Measurements from ENCODE around the gene FAM169A.
A peak's percentile ranks its signal among the peaks of the same experiment; 100 is the strongest.
"Not testable (repeated sequence)": the region's sequence is repeated elsewhere in the genome, so short reads cannot be mapped to it uniquely, and the experiment has no call there.

Gene FAM169A

GRCh38 chr5:74869414-74869813, 3.2 kb upstream of the FAM169A start:
- H3K4me1 ChIP-seq (ENCODE audit: control insufficient read depth in 2 of 2, insufficient read depth in 2 of 2, low read length in 2 of 2); H3K27ac ChIP-seq (ENCODE audit: low read depth in 2 of 2, low read length in 2 of 2); H3K36me3 ChIP-seq (ENCODE audit: control insufficient read depth in 2 of 2, insufficient read depth in 2 of 2, low read length in 2 of 2); H3K9me3 ChIP-seq (ENCODE audit: control insufficient read depth in 2 of 2, low read length in 2 of 2); H3K9ac ChIP-seq (ENCODE audit: low read depth in 1 of 2, low read length in 2 of 2); H3K4me3 ChIP-seq (ENCODE audit: low read length in 2 of 2): not testable (repeated sequence)
- H3K27me3 ChIP-seq (ENCODE audit: control insufficient read depth in 2 of 2, insufficient read depth in 2 of 2, low read length in 2 of 2), result peaks cover 0 to 11% of the 10 kb centered on the region in 2 donors

DNA sequence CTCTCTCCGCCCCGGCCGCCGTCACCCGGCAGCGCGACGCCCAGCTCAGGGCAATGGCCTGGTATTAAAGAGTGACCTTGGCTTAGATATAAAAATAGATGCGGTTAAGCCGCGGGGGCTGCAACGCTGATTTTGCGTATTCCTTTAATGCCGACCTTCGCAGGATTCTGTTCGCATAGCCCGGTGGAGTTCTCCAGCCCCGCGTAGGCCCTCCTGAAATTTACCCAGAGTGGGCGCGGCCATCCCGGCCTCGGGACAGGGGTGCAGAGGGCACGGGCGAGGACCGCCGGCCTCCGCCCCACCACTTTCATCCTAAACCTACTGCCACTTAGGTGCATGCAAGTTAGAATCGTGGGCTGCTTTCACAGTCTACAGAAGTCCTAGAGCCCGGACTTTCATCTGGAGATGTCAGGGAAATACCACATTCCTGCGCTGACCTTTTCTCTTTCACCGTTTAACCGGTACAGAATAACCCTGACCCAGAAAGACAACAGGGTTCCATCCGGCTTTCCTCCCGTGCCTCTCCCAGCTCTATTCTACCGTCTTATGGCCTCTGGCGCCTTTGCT, 492 bp upstream of the FAM169A start:
- Histone ChIP-seq H3K4me1 (ENCODE audit: control insufficient read depth in 2 of 2, insufficient read depth in 2 of 2, low read length in 2 of 2) (peaks cover 3 to 4% of the 10 kb centered on the region in 2 donors), H3K27me3 (ENCODE audit: control insufficient read depth in 2 of 2, insufficient read depth in 2 of 2, low read length in 2 of 2) (peaks cover 0 to 14% of the 10 kb centered on the region in 2 donors), H3K9ac (ENCODE audit: low read depth in 1 of 2, low read length in 2 of 2) (peak overlapping the region in 1 of 2 donors; percentile 70), H3K9me3 (ENCODE audit: control insufficient read depth in 2 of 2, low read length in 2 of 2) (no peaks in the 10 kb centered on the region), H3K36me3 (ENCODE audit: control insufficient read depth in 2 of 2, insufficient read depth in 2 of 2, low read length in 2 of 2) (no peaks in the 10 kb centered on the region), H3K27ac (ENCODE audit: low read depth in 2 of 2, low read length in 2 of 2) (no peak overlapping the region), H3K4me3 (ENCODE audit: low read length in 2 of 2) (peak overlapping the region; percentile 61 to 82)

DNA sequence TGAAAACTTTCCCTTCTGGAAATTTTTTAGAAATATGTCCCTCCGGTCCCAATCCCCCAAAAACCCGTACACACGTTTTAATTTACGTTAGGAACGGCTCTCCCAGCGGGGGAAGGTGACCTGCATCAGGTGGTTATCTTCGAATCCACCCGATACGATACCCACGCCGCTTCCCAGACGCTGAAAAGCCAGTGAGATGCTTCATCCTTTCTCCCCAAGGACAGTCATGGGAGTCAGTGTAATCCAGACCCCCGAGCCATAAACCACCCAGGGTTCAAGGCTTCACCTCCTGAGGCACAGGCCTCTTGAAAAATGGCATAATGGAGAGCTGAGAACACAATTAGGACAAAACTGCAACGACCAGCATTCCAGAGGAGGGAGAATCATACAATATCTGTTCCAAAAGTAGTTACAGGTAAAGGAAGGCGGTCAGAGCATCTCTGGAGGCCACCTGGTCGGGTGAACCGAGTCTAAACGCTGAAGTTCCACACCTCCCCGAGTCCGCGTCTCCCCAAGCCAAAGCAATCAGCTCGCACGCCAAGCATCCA, 857 bp downstream of the FAM169A start:
- Histone ChIP-seq H3K27ac (ENCODE audit: low read depth in 2 of 2, low read length in 2 of 2) (no peak overlapping the region), H3K27me3 (ENCODE audit: control insufficient read depth in 2 of 2, insufficient read depth in 2 of 2, low read length in 2 of 2) (peaks cover 0 to 14% of the 10 kb centered on the region in 2 donors), H3K9ac (ENCODE audit: low read depth in 1 of 2, low read length in 2 of 2) (peak overlapping the region in 1 of 2 donors; percentile 70), H3K9me3 (ENCODE audit: control insufficient read depth in 2 of 2, low read length in 2 of 2) (no peaks in the 10 kb centered on the region), H3K4me1 (ENCODE audit: control insufficient read depth in 2 of 2, insufficient read depth in 2 of 2, low read length in 2 of 2) (peaks cover 3 to 4% of the 10 kb centered on the region in 2 donors), H3K4me3 (ENCODE audit: low read length in 2 of 2) (peak overlapping the region; percentile 61 to 82), H3K36me3 (ENCODE audit: control insufficient read depth in 2 of 2, insufficient read depth in 2 of 2, low read length in 2 of 2) (no peaks in the 10 kb centered on the region)

- H3K36me3 ChIP-seq (ENCODE audit: control insufficient read depth in 2 of 2, insufficient read depth in 2 of 2, low read length in 2 of 2), result no peaks in the 10 kb centered on the region
- peak overlapping the region in 1 of 2 donors; percentile 82 for H3K4me3 ChIP-seq (ENCODE audit: low read length in 2 of 2)
- H3K9me3 ChIP-seq (ENCODE audit: control insufficient read depth in 2 of 2, low read length in 2 of 2), result no peaks in the 10 kb centered on the region
- H3K27me3 ChIP-seq (ENCODE audit: control insufficient read depth in 2 of 2, insufficient read depth in 2 of 2, low read length in 2 of 2), result peaks cover 0 to 14% of the 10 kb centered on the region in 2 donors
- H3K27ac ChIP-seq (ENCODE audit: low read depth in 2 of 2, low read length in 2 of 2), result no peak overlapping the region
- peaks cover 3 to 4% of the 10 kb centered on the region in 2 donors for H3K4me1 ChIP-seq (ENCODE audit: control insufficient read depth in 2 of 2, insufficient read depth in 2 of 2, low read length in 2 of 2)
- H3K9ac ChIP-seq (ENCODE audit: low read depth in 1 of 2, low read length in 2 of 2), result no peak overlapping the region
Observed at GRCh38 chr5:74864823-74865222, 1.4 kb downstream of the FAM169A start.

DNA sequence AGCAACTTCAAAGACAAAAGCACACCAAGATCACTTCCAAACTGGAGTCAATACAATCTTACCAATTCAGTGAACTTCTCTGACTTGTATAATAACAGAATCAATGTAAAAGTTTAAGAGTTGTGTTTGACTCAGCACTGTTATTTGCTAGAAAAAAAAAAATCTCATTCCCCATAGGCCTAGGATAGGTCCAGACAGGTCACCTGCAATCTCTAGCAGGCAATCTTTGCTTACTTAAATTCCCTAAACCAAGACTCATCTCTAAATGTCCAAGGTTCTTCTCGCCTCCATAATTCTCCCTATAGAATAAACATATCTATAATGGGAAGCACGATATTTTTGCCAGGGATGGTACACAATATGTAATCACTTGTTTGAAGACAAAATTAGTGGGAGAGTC, 2.5 kb downstream of the FAM169A start:
- peaks cover 3 to 4% of the 10 kb centered on the region in 2 donors for H3K4me1 ChIP-seq (ENCODE audit: control insufficient read depth in 2 of 2, insufficient read depth in 2 of 2, low read length in 2 of 2)
- H3K9ac ChIP-seq (ENCODE audit: low read depth in 1 of 2, low read length in 2 of 2), result no peak overlapping the region
- H3K4me3 ChIP-seq (ENCODE audit: low read length in 2 of 2), result no peak overlapping the region
- no peak overlapping the region for H3K27ac ChIP-seq (ENCODE audit: low read depth in 2 of 2, low read length in 2 of 2)
- peaks cover 0 to 14% of the 10 kb centered on the region in 2 donors for H3K27me3 ChIP-seq (ENCODE audit: control insufficient read depth in 2 of 2, insufficient read depth in 2 of 2, low read length in 2 of 2)
- no peaks in the 10 kb centered on the region for H3K36me3 ChIP-seq (ENCODE audit: control insufficient read depth in 2 of 2, insufficient read depth in 2 of 2, low read length in 2 of 2)
- H3K9me3 ChIP-seq (ENCODE audit: control insufficient read depth in 2 of 2, low read length in 2 of 2), result no peaks in the 10 kb centered on the region

DNA sequence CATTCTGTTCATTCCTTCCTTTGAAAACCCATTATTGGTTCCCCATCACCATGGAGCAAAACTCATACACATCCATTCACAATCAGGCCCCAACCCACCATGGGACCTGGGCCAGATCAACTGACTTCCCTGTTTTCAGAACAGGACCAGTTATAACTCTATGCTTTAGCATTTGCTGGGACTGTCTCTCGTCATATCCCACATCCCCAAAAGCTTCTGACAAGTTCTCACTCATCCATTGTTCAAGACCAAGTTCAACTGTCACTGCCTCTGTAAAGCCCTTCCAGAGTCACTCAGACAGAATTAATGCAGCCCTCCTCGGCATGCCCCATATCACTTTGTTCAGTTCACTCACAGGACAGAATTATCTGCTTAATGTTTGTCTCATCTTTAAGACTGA, 4.0 kb downstream of the FAM169A start:
- peaks cover 3 to 4% of the 10 kb centered on the region in 2 donors for H3K4me1 ChIP-seq (ENCODE audit: control insufficient read depth in 2 of 2, insufficient read depth in 2 of 2, low read length in 2 of 2)
- H3K9me3 ChIP-seq (ENCODE audit: control insufficient read depth in 2 of 2, low read length in 2 of 2), result no peaks in the 10 kb centered on the region
- peaks cover 0 to 14% of the 10 kb centered on the region in 2 donors for H3K27me3 ChIP-seq (ENCODE audit: control insufficient read depth in 2 of 2, insufficient read depth in 2 of 2, low read length in 2 of 2)
- H3K9ac ChIP-seq (ENCODE audit: low read depth in 1 of 2, low read length in 2 of 2), result no peak overlapping the region
- H3K4me3 ChIP-seq (ENCODE audit: low read length in 2 of 2), result no peak overlapping the region
- H3K27ac ChIP-seq (ENCODE audit: low read depth in 2 of 2, low read length in 2 of 2), result no peak overlapping the region
- H3K36me3 ChIP-seq (ENCODE audit: control insufficient read depth in 2 of 2, insufficient read depth in 2 of 2, low read length in 2 of 2), result no peaks in the 10 kb centered on the region

GRCh38 chr5:74856975-74857374, 9.2 kb downstream of the FAM169A start:
- not testable (repeated sequence) for H3K9ac ChIP-seq (ENCODE audit: low read depth in 1 of 2, low read length in 2 of 2); H3K4me3 ChIP-seq (ENCODE audit: low read length in 2 of 2); H3K9me3 ChIP-seq (ENCODE audit: control insufficient read depth in 2 of 2, low read length in 2 of 2); H3K27ac ChIP-seq (ENCODE audit: low read depth in 2 of 2, low read length in 2 of 2); H3K36me3 ChIP-seq (ENCODE audit: control insufficient read depth in 2 of 2, insufficient read depth in 2 of 2, low read length in 2 of 2); H3K4me1 ChIP-seq (ENCODE audit: control insufficient read depth in 2 of 2, insufficient read depth in 2 of 2, low read length in 2 of 2); H3K27me3 ChIP-seq (ENCODE audit: control insufficient read depth in 2 of 2, insufficient read depth in 2 of 2, low read length in 2 of 2)

DNA sequence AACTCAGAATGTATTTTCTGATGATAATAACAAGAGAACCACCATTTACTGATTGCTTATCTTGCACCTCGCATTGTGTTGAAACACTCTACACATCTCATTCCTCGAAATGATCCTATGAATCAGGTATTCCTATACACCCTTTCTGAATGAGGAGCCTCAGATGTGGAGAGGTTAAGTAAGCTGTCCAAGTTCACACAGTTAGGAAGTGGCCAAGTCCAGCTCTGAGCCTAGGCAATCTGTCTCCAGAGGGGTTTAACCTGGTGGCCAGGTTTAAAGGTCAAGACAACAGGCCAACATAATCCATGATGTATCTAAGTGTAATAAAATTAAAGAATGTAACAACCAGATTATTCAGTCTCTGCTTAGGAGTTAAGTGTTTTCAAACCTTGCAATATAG, 12.9 kb downstream of the FAM169A start:
- no peak overlapping the region for H3K4me3 ChIP-seq (ENCODE audit: low read length in 2 of 2)
- H3K4me1 ChIP-seq (ENCODE audit: control insufficient read depth in 2 of 2, insufficient read depth in 2 of 2, low read length in 2 of 2), result no peaks in the 10 kb centered on the region
- H3K27me3 ChIP-seq (ENCODE audit: control insufficient read depth in 2 of 2, insufficient read depth in 2 of 2, low read length in 2 of 2), result no peaks in the 10 kb centered on the region
- H3K9me3 ChIP-seq (ENCODE audit: control insufficient read depth in 2 of 2, low read length in 2 of 2), result peaks cover 0 to 6% of the 10 kb centered on the region in 2 donors
- no peak overlapping the region for H3K9ac ChIP-seq (ENCODE audit: low read depth in 1 of 2, low read length in 2 of 2)
- H3K27ac ChIP-seq (ENCODE audit: low read depth in 2 of 2, low read length in 2 of 2), result no peak overlapping the region
- H3K36me3 ChIP-seq (ENCODE audit: control insufficient read depth in 2 of 2, insufficient read depth in 2 of 2, low read length in 2 of 2), result no peaks in the 10 kb centered on the region

DNA sequence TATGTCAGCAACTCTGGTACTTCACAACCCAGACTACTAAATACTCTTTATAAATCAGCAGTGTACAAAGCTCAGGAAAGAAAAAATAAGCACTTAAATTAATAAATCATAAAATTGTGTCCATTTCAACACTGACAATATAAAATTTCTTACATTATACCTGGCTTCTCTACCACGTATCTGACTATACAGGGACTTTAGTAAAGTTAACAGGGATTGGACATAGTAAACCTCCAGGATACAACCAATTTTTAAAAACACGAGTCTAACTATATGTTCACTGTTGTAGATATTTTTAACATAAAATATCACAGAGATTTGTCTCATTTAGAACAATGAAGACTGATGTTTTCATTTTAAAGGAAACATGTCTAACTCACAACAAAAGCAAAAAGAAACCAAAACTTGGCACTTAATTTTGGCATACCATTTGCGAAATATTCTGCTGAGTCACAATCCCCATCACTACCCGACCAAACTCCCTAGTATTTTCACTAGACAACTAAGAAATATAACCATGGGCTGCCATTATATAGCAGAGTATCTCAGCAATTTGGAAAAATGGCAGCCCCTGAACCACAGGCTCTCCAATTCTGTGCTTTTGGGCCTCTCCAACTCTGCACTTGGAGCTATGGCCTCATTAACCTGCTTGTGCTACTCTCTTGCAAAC, 14.4 kb downstream of the FAM169A start:
- H3K4me3 ChIP-seq (ENCODE audit: low read length in 2 of 2), result no peak overlapping the region
- H3K4me1 ChIP-seq (ENCODE audit: control insufficient read depth in 2 of 2, insufficient read depth in 2 of 2, low read length in 2 of 2), result no peaks in the 10 kb centered on the region
- no peaks in the 10 kb centered on the region for H3K36me3 ChIP-seq (ENCODE audit: control insufficient read depth in 2 of 2, insufficient read depth in 2 of 2, low read length in 2 of 2)
- H3K27ac ChIP-seq (ENCODE audit: low read depth in 2 of 2, low read length in 2 of 2), result no peak overlapping the region
- no peaks in the 10 kb centered on the region for H3K27me3 ChIP-seq (ENCODE audit: control insufficient read depth in 2 of 2, insufficient read depth in 2 of 2, low read length in 2 of 2)
- no peak overlapping the region for H3K9ac ChIP-seq (ENCODE audit: low read depth in 1 of 2, low read length in 2 of 2)
- H3K9me3 ChIP-seq (ENCODE audit: control insufficient read depth in 2 of 2, low read length in 2 of 2), result peaks cover 0 to 6% of the 10 kb centered on the region in 2 donors

GRCh38 chr5:74850789-74851425, 15.3 kb downstream of the FAM169A start:
- Histone ChIP-seq H3K4me1 (ENCODE audit: control insufficient read depth in 2 of 2, insufficient read depth in 2 of 2, low read length in 2 of 2) (no peaks in the 10 kb centered on the region), H3K27ac (ENCODE audit: low read depth in 2 of 2, low read length in 2 of 2) (no peak overlapping the region), H3K27me3 (ENCODE audit: control insufficient read depth in 2 of 2, insufficient read depth in 2 of 2, low read length in 2 of 2) (no peaks in the 10 kb centered on the region), H3K36me3 (ENCODE audit: control insufficient read depth in 2 of 2, insufficient read depth in 2 of 2, low read length in 2 of 2) (no peaks in the 10 kb centered on the region), H3K9me3 (ENCODE audit: control insufficient read depth in 2 of 2, low read length in 2 of 2) (peaks cover 0 to 3% of the 10 kb centered on the region in 2 donors), H3K9ac (ENCODE audit: low read depth in 1 of 2, low read length in 2 of 2) (no peak overlapping the region), H3K4me3 (ENCODE audit: low read length in 2 of 2) (no peak overlapping the region)

Measured in mucosa of rectum (tissue), 2 donors.